ENCODE results near the gene LPIN1. TPM values are rescaled to one million over a fixed set of nuclear protein-coding genes. Genes with fewer than 3 reads are reported as not detected.

The LPIN1 gene
- total and polyA plus RNA-seq, 2 of the 8 experiments (the other 6 are each of a cell fraction or from before 2014, with no cell fraction given), result 4.3 to 9.8 TPM

DNA sequence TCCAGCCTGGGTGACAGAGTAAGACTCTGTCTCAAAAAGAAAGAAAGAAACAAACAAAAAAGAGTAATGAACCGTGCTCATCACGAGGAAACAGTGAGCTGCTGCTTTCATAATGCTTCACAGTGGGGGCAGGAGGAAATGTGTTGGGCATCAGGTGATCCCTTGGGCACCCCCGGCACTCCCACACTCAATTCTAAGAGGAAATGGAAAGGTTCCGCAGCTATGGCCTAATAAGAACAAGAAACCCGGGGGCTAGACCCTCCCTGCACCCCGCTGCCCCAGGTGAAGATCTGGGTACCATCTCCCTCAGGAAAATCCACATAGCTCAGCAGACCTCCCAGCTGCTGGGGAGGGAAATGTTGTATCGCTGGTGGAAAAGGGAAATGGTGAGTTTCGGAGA, 118.9 kb downstream of the LPIN1 start:
- H3K4me2 ChIP-seq (ENCODE audit: insufficient read depth in 1 of 2, low read depth in 2 of 2, low read length in 2 of 2), result no peak overlapping the region
- H2BK20ac ChIP-seq (ENCODE audit: low read length), result no peak overlapping the region
- DNase-seq (ENCODE audit: low read depth in 1 of 2, low spot score in 2 of 2) (no peak), FAIRE-seq (no peak)
- no peak overlapping the region for H4K8ac ChIP-seq (ENCODE audit: extremely low read depth, insufficient read depth, low read length)
- H3K56ac ChIP-seq (replicated peaks; ENCODE audit: insufficient read length, low read depth, low read length), result no peak overlapping the region
- H3K4me3 ChIP-seq (ENCODE audit: extremely low read depth in 1 of 4, insufficient read depth in 2 of 4, low read depth in 3 of 4, low read length in 4 of 4), result no peak overlapping the region
- H4K20me1 ChIP-seq (replicated peaks in 1 of 2; ENCODE audit: control insufficient read depth in 1 of 2, insufficient read depth in 2 of 2, low read length in 2 of 2), result no peaks in the 10 kb centered on the region
- H3K79me2 ChIP-seq (ENCODE audit: control insufficient read depth in 1 of 2, insufficient read depth in 2 of 2, low read length in 2 of 2), result no peaks in the 10 kb centered on the region
- peaks cover 0 to 10% (median 3%) of the 10 kb centered on the region in 4 experiments; a peak in 6 of 7 replicates for H3K4me1 ChIP-seq (replicated peaks in 1 of 4; ENCODE audit: control insufficient read depth in 3 of 4, insufficient read depth in 4 of 4, low read length in 3 of 4)
- H3K9me3 ChIP-seq (ENCODE audit: insufficient read depth in 2 of 2, low read depth in 1 of 2, low read length in 1 of 2), result peaks cover under 1 to 2% of the 10 kb centered on the region in 2 experiments; a peak in 3 of 4 replicates
- H3K23me2 ChIP-seq (ENCODE audit: low read depth, low read length), result no peaks in the 10 kb centered on the region; the same call in 1 of the 2 replicates
- no peak overlapping the region for H3K9ac ChIP-seq (replicated peaks in 1 of 4; ENCODE audit: extremely low read depth in 1 of 4, low read depth in 3 of 4, low read length in 3 of 4)
- no peak overlapping the region for H3K18ac ChIP-seq (ENCODE audit: extremely low read depth, low read length)
- CTCF ChIA-PET (ENCODE audit: partially characterized antibody), result interaction anchor here (0.9 to 1.3 kb wide), 4 partner anchors 8 to 302 kb away, joined by 3 to 4 read pairs (median 3); no protein-coding TSS in a partner anchor
- no peak overlapping the region for H2AK5ac ChIP-seq (ENCODE audit: low read depth, low read length)
- H4K91ac ChIP-seq (replicated peaks; ENCODE audit: insufficient read length, low read length), result no peak overlapping the region
- H3K36me3 ChIP-seq (ENCODE audit: control insufficient read depth in 2 of 4, insufficient read depth in 4 of 4, low read length in 3 of 4), result no peaks in the 10 kb centered on the region
- no peak overlapping the region for H2BK15ac ChIP-seq (ENCODE audit: low read length)
- H3K23ac ChIP-seq (ENCODE audit: insufficient read length), result no peak overlapping the region
- H2AFZ ChIP-seq (ENCODE audit: low read length), result no peak overlapping the region
- H3K14ac ChIP-seq (ENCODE audit: insufficient read length), result no peak overlapping the region
- H3K79me1 ChIP-seq (ENCODE audit: low read depth, low read length), result no peaks in the 10 kb centered on the region
- H3K4ac ChIP-seq (replicated peaks; ENCODE audit: insufficient read length, low read depth, low read length), result no peak overlapping the region
- H2BK120ac ChIP-seq (replicated peaks; ENCODE audit: low read depth, low read length), result no peak overlapping the region
- no peak overlapping the region for H4K5ac ChIP-seq (ENCODE audit: insufficient read length, low read depth, low read length)
- no peak overlapping the region for H2BK12ac ChIP-seq (ENCODE audit: low read depth, low read length)
- WGBS, 2 experiments (ENCODE audit: extremely low coverage in 1 of 2, insufficient coverage in 1 of 2, insufficient read length in 1 of 2, insufficient replicate concordance in 2 of 2, low coverage in 1 of 2, low lambda C conversion rate in 2 of 2, missing lambda C conversion rate in 1 of 2), result 91% methylated on average over 8 of the region's 8 CpGs; no CpG with 5 or more reads in 1 of the 2 experiments
- H3K27me3 ChIP-seq (replicated peaks in 1 of 4; ENCODE audit: control insufficient read depth in 3 of 4, extremely low read depth in 1 of 4, insufficient read depth in 3 of 4, low read length in 3 of 4), result no peaks in the 10 kb centered on the region
- TF ChIP-seq EP300 (IDR thresholded peaks at IDR 0.05; ENCODE audit: borderline replicate concordance in 1 of 2, low read depth in 2 of 2, low read length in 2 of 2), result no peak
- no peak for TF ChIP-seq BRCA1 (IDR thresholded peaks at IDR 0.05; ENCODE audit: low read depth, low read length)
- TF ChIP-seq SP4 (IDR thresholded peaks at IDR 0.05; ENCODE audit: low read length), result no peak
- no peak for TF ChIP-seq CHD1 (IDR thresholded peaks at IDR 0.05; ENCODE audit: low read depth, low read length)
- TF ChIP-seq BACH1 (IDR thresholded peaks at IDR 0.05; ENCODE audit: low read length), result no peak
- TF ChIP-seq ASH2L (IDR thresholded peaks at IDR 0.05; ENCODE audit: low read length), result no peak
- no peak for TF ChIP-seq POLR2AphosphoS5 (IDR thresholded peaks at IDR 0.05; ENCODE audit: low read depth, low read length)
- TF ChIP-seq EZH2 (IDR thresholded peaks at IDR 0.05; ENCODE audit: low read depth, low read length, severe bottlenecking), result no peak
- TF ChIP-seq SP1 (IDR thresholded peaks at IDR 0.05; ENCODE audit: low read depth, low read length), result no peak
- no peak for TF ChIP-seq KDM4A (IDR thresholded peaks at IDR 0.05; ENCODE audit: low read depth, low read length, severe bottlenecking)
- no peak for TF ChIP-seq HDAC2 (IDR thresholded peaks at IDR 0.05; ENCODE audit: borderline replicate concordance in 1 of 2, low read depth in 2 of 2, low read length in 2 of 2)
- TF ChIP-seq RFX5 (IDR thresholded peaks at IDR 0.05; ENCODE audit: borderline replicate concordance, low read depth, low read length), result no peak
- H3K27ac ChIP-seq (ENCODE audit: low read depth, low read length), result no peak overlapping the region
- POLR2A ChIA-PET (ENCODE audit: partially characterized antibody), result no interaction called here
- H2BK5ac ChIP-seq (ENCODE audit: low read depth, low read length), result no peak overlapping the region

Measured in H1 (cell line).